Measurements from ENCODE around the gene HINT2.

DNA sequence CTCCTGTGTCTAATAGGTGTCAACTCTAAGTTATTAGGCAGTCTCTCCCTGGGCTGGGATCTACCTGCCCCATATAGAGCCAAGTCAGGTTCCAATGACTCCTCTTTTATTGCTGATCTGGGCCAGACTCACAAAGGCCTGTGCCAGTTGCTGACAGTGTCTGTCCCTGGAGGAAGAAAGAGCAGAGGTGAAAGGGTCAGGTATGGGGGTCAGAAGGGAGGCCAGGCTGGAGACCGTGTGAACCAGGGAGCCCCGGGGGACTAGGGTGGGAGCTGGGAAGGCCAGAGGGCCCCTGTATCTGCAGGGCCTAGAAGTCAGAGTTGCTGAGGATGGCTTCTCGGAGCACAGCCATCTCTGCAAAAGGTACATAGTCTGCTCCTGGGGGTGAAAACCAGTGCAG lies 3.5 kb upstream of the HINT2 start:
- no peak for TF ChIP-seq EZH2 (IDR thresholded peaks at IDR 0.05; ENCODE audit: borderline replicate concordance, low read depth, low read length, severe bottlenecking)
- TF ChIP-seq, protein P1, sequence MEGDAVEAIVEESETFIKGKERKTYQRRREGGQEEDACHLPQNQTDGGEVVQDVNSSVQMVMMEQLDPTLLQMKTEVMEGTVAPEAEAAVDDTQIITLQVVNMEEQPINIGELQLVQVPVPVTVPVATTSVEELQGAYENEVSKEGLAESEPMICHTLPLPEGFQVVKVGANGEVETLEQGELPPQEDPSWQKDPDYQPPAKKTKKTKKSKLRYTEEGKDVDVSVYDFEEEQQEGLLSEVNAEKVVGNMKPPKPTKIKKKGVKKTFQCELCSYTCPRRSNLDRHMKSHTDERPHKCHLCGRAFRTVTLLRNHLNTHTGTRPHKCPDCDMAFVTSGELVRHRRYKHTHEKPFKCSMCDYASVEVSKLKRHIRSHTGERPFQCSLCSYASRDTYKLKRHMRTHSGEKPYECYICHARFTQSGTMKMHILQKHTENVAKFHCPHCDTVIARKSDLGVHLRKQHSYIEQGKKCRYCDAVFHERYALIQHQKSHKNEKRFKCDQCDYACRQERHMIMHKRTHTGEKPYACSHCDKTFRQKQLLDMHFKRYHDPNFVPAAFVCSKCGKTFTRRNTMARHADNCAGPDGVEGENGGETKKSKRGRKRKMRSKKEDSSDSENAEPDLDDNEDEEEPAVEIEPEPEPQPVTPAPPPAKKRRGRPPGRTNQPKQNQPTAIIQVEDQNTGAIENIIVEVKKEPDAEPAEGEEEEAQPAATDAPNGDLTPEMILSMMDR (IDR thresholded peaks at IDR 0.05; ENCODE audit: borderline replicate concordance, extremely low read depth, low read length, poor library complexity, severe bottlenecking), result no peak

Data from DND-41 (cell line).